SK-N-SH treated with all-trans-retinoic acid at 6 μM for 48 hours (cell line): ENCODE measurements around the gene TMEM9.

Source experiments
- ATAC-seq: fragments of 200-7000 bp; cut with Tn5 transposase; 3 replicates; pipeline ENCODE4 v1.9.1; 2020; ENCODE audit warnings: mild to moderate bottlenecking, moderate library complexity
- ARNTL ChIP-seq: fragments of 450-650 bp; formaldehyde crosslinking; IDR thresholded peaks from 2 replicates; pipeline ENCODE4 v1.5.0; 2020; ENCODE audit warnings: low read depth, mild to moderate bottlenecking, moderate library complexity, borderline replicate concordance
- CREB5 ChIP-seq: fragments of 250-450 bp; sonication (Bioruptor Pico); IDR thresholded peaks from 2 replicates; pipeline ENCODE4 v1.5.1; 2020; ENCODE audit warnings: low read depth, mild to moderate bottlenecking, moderate library complexity
- CSDC2 ChIP-seq: fragments of 250-450 bp; sonication (Bioruptor Pico); IDR thresholded peaks from 2 replicates; pipeline ENCODE4 v1.5.0; 2020; ENCODE audit warnings: mild to moderate bottlenecking, moderate library complexity
- CSRNP3 ChIP-seq: fragments of 250-450 bp; sonication (Bioruptor Pico); IDR thresholded peaks from 2 replicates; pipeline ENCODE4 v1.5.1; 2021; ENCODE audit warnings: mild to moderate bottlenecking, moderate library complexity
- ESRRG ChIP-seq: fragments of 250-450 bp; sonication (Bioruptor Pico); IDR thresholded peaks from 2 replicates; pipeline ENCODE4 v1.6.1; 2021; ENCODE audit warnings: mild to moderate bottlenecking
- GLIS3 ChIP-seq: fragments of 250-450 bp; sonication (Bioruptor Pico); IDR thresholded peaks from 2 replicates; pipeline ENCODE4 v1.5.0; 2020; ENCODE audit warnings: mild to moderate bottlenecking, moderate library complexity
- ISL1 ChIP-seq: fragments of 250-450 bp; sonication (Bioruptor Pico); IDR thresholded peaks from 2 replicates; pipeline ENCODE4 v2.1.2; 2022; ENCODE audit warnings: mild to moderate bottlenecking, moderate library complexity
- OSR1 ChIP-seq: fragments of 250-450 bp; sonication (Bioruptor Pico); IDR thresholded peaks from 2 replicates; pipeline ENCODE4 v1.8.0; 2022; ENCODE audit warnings: moderate library complexity, mild to moderate bottlenecking, inconsistent platforms
- PATZ1 ChIP-seq: fragments of 250-450 bp; sonication (Bioruptor Pico); IDR thresholded peaks from 2 replicates; pipeline ENCODE4 v1.8.0; 2020; ENCODE audit warnings: mild to moderate bottlenecking, moderate library complexity, borderline replicate concordance
- PPARA ChIP-seq: fragments of 250-450 bp; sonication (Bioruptor Pico); IDR thresholded peaks from 2 replicates; pipeline ENCODE4 v1.5.0; 2020; ENCODE audit warnings: mild to moderate bottlenecking, borderline replicate concordance
- RARB ChIP-seq: fragments of 250-450 bp; sonication (Bioruptor Pico); IDR thresholded peaks from 2 replicates; pipeline ENCODE4 v1.8.0; 2021; ENCODE audit warnings: mild to moderate bottlenecking, moderate library complexity
- SNAI2 ChIP-seq: fragments of 250-450 bp; sonication (Bioruptor Pico); IDR thresholded peaks from 2 replicates; pipeline ENCODE4 v1.5.0; 2020; ENCODE audit warnings: mild to moderate bottlenecking, moderate library complexity
- TCF4 ChIP-seq: fragments of 250-450 bp; sonication (Bioruptor Pico); IDR thresholded peaks from 2 replicates; pipeline ENCODE4 v1.8.0; 2021; ENCODE audit warnings: mild to moderate bottlenecking, moderate library complexity, borderline replicate concordance
- TOX ChIP-seq: fragments of 250-450 bp; sonication (Bioruptor Pico); IDR thresholded peaks from 2 replicates; pipeline ENCODE4 v1.8.0; 2021; ENCODE audit warnings: mild to moderate bottlenecking, moderate library complexity, borderline replicate concordance
- TSHZ2 ChIP-seq: fragments of 250-450 bp; sonication (Bioruptor Pico); IDR thresholded peaks from 2 replicates; pipeline ENCODE4 v1.5.0; 2020; ENCODE audit warnings: mild to moderate bottlenecking, moderate library complexity
- ZC3H10 ChIP-seq: fragments of 250-450 bp; sonication (Bioruptor Pico); IDR thresholded peaks from 2 replicates; pipeline ENCODE4 v1.5.1; 2021; ENCODE audit warnings: mild to moderate bottlenecking, moderate library complexity
- ZFP3 ChIP-seq: fragments of 250-450 bp; sonication (Bioruptor Pico); IDR thresholded peaks from 2 replicates; pipeline ENCODE4 v1.5.0; 2020; ENCODE audit warnings: mild to moderate bottlenecking, moderate library complexity
- ZFP30 ChIP-seq: fragments of 450-650 bp; formaldehyde crosslinking; IDR thresholded peaks from 2 replicates; pipeline ENCODE4 v1.5.0; 2022; ENCODE audit warnings: mild to moderate bottlenecking, moderate library complexity
- ZNF565 ChIP-seq: fragments of 450-650 bp; formaldehyde crosslinking; conservative IDR thresholded peaks from 2 replicates; pipeline ENCODE4 v1.5.0; 2020; ENCODE audit warnings: low read depth, mild to moderate bottlenecking, moderate library complexity
- ZNF70 ChIP-seq: fragments of 450-650 bp; formaldehyde crosslinking; IDR thresholded peaks from 2 replicates; pipeline ENCODE4 v1.5.0; 2020; ENCODE audit warnings: mild to moderate bottlenecking, moderate library complexity
- ZNF8 ChIP-seq: fragments of 450-650 bp; formaldehyde crosslinking; IDR thresholded peaks from 2 replicates; pipeline ENCODE4 v1.5.0; 2020; ENCODE audit warnings: mild to moderate bottlenecking, moderate library complexity

The TMEM9 gene

GRCh38 chr1:201108614-201109013 is 45.7 kb downstream of the TMEM9 start (continued):
- no peak for TF ChIP-seq TSHZ2
- TF ChIP-seq ZNF70 (CRISPR knock-in tag), result no peak
- no peak for TF ChIP-seq RARB (CRISPR knock-in tag)
- TF ChIP-seq SNAI2 (CRISPR knock-in tag), result no peak
- no peak for TF ChIP-seq PPARA (CRISPR knock-in tag)

- ATAC-seq, result no peak
- no peak for TF ChIP-seq GLIS3 (CRISPR knock-in tag)
- TF ChIP-seq ZC3H10 (CRISPR knock-in tag), result no peak
- no peak for TF ChIP-seq OSR1 (CRISPR knock-in tag)
- TF ChIP-seq RARB (CRISPR knock-in tag), result no peak
- TF ChIP-seq SNAI2 (CRISPR knock-in tag), result no peak
- no peak for TF ChIP-seq ZFP3 (CRISPR knock-in tag)
- TF ChIP-seq TOX (CRISPR knock-in tag), result no peak
- no peak for TF ChIP-seq ARNTL (CRISPR knock-in tag)
- TF ChIP-seq PPARA (CRISPR knock-in tag), result no peak
- TF ChIP-seq ZNF565 (CRISPR knock-in tag), result no peak
- no peak for TF ChIP-seq ZNF8 (CRISPR knock-in tag)
- TF ChIP-seq ESRRG (CRISPR knock-in tag), result no peak
- no peak for TF ChIP-seq CSRNP3 (CRISPR knock-in tag)
- TF ChIP-seq ZFP30 (CRISPR knock-in tag), result no peak
Observed at GRCh38 chr1:201105688-201106087, 48.6 kb downstream of the TMEM9 start.

GRCh38 chr1:201104141-201104540 is 50.1 kb downstream of the TMEM9 start:
- TF ChIP-seq CSRNP3 (CRISPR knock-in tag), result no peak
- TF ChIP-seq ZNF565 (CRISPR knock-in tag), result no peak
- TF ChIP-seq ISL1 (CRISPR knock-in tag), result no peak
- no peak for TF ChIP-seq ZFP3 (CRISPR knock-in tag)
- no peak for TF ChIP-seq CSDC2 (CRISPR knock-in tag)
- TF ChIP-seq TCF4 (CRISPR knock-in tag), result no peak
- TF ChIP-seq ZNF70 (CRISPR knock-in tag), result no peak
- no peak for TF ChIP-seq CREB5 (CRISPR knock-in tag)
- TF ChIP-seq ARNTL (CRISPR knock-in tag), result no peak
- TF ChIP-seq ZC3H10 (CRISPR knock-in tag), result no peak
- TF ChIP-seq GLIS3 (CRISPR knock-in tag), result no peak
- TF ChIP-seq RARB (CRISPR knock-in tag), result no peak
- no peak for TF ChIP-seq OSR1 (CRISPR knock-in tag)
- no peak for TF ChIP-seq TSHZ2
- TF ChIP-seq PATZ1 (CRISPR knock-in tag), result no peak
- no peak for ATAC-seq
